Measurements from ENCODE around the gene KIAA0232. TPM values are rescaled to one million over a fixed set of nuclear protein-coding genes. Genes with fewer than 3 reads are reported as not detected.

KIAA0232 gene
- total and polyA plus RNA-seq, 2 experiments from 2014 or later: 27.4 to 28.7 TPM

GRCh38 chr4:6775746-6776145 is 6.8 kb upstream of the KIAA0232 start:
- no peak for DNase-seq (ENCODE audit: low read depth in 1 of 2, low spot score in 1 of 2)
- Histone ChIP-seq H3K4me3 (no peak overlapping the region), H3K27me3 (peaks cover 20% of the 10 kb centered on the region), H3K36me3 (no peaks in the 10 kb centered on the region), H3K9me3 (ENCODE audit: low read depth) (no peaks in the 10 kb centered on the region), H3K27ac (no peak overlapping the region), H3K4me1 (ENCODE audit: low read depth) (peaks cover 7% of the 10 kb centered on the region)
- TF ChIP-seq, protein P1, sequence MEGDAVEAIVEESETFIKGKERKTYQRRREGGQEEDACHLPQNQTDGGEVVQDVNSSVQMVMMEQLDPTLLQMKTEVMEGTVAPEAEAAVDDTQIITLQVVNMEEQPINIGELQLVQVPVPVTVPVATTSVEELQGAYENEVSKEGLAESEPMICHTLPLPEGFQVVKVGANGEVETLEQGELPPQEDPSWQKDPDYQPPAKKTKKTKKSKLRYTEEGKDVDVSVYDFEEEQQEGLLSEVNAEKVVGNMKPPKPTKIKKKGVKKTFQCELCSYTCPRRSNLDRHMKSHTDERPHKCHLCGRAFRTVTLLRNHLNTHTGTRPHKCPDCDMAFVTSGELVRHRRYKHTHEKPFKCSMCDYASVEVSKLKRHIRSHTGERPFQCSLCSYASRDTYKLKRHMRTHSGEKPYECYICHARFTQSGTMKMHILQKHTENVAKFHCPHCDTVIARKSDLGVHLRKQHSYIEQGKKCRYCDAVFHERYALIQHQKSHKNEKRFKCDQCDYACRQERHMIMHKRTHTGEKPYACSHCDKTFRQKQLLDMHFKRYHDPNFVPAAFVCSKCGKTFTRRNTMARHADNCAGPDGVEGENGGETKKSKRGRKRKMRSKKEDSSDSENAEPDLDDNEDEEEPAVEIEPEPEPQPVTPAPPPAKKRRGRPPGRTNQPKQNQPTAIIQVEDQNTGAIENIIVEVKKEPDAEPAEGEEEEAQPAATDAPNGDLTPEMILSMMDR (IDR thresholded peaks at IDR 0.05; ENCODE audit: low read depth, low read length): no peak

GRCh38 chr4:6776920-6777635 is 5.4 kb upstream of the KIAA0232 start:
- Histone ChIP-seq H3K27me3 (peaks cover 20% of the 10 kb centered on the region), H3K9me3 (ENCODE audit: low read depth) (no peaks in the 10 kb centered on the region), H3K27ac (no peak overlapping the region), H3K4me3 (no peak overlapping the region), H3K4me1 (ENCODE audit: low read depth) (peaks cover 11% of the 10 kb centered on the region), H3K36me3 (no peaks in the 10 kb centered on the region)
- TF ChIP-seq, protein P1 (IDR thresholded peaks at IDR 0.05; ENCODE audit: low read depth, low read length): no peak
- DNase-seq (ENCODE audit: low read depth in 1 of 2, low spot score in 1 of 2): no peak

GRCh38 chr4:6777636-6778281 is 4.8 kb upstream of the KIAA0232 start:
- no peaks in the 10 kb centered on the region for H3K36me3 ChIP-seq
- TF ChIP-seq, protein P1 (IDR thresholded peaks at IDR 0.05; ENCODE audit: low read depth, low read length): no peak
- H3K27ac ChIP-seq: no peak overlapping the region
- peaks cover 20% of the 10 kb centered on the region for H3K27me3 ChIP-seq
- peaks cover 11% of the 10 kb centered on the region for H3K4me1 ChIP-seq (ENCODE audit: low read depth)
- peak in 1 of 2 donors; percentile 10 for DNase-seq (ENCODE audit: low read depth in 1 of 2, low spot score in 1 of 2)
- no peaks in the 10 kb centered on the region for H3K9me3 ChIP-seq (ENCODE audit: low read depth)
- no peak overlapping the region for H3K4me3 ChIP-seq

- no peak overlapping the region for H3K4me3 ChIP-seq
- H3K27me3 ChIP-seq: peaks cover 20% of the 10 kb centered on the region
- H3K4me1 ChIP-seq (ENCODE audit: low read depth): peaks cover 11% of the 10 kb centered on the region
- DNase-seq (ENCODE audit: low read depth in 1 of 2, low spot score in 1 of 2): no peak
- H3K36me3 ChIP-seq: no peaks in the 10 kb centered on the region
- TF ChIP-seq, protein P1 (IDR thresholded peaks at IDR 0.05; ENCODE audit: low read depth, low read length): no peak
- H3K9me3 ChIP-seq (ENCODE audit: low read depth): no peaks in the 10 kb centered on the region
- no peak overlapping the region for H3K27ac ChIP-seq
These were observed 4.1 kb upstream of the KIAA0232 start for GRCh38 chr4:6778435-6778834.

DNA sequence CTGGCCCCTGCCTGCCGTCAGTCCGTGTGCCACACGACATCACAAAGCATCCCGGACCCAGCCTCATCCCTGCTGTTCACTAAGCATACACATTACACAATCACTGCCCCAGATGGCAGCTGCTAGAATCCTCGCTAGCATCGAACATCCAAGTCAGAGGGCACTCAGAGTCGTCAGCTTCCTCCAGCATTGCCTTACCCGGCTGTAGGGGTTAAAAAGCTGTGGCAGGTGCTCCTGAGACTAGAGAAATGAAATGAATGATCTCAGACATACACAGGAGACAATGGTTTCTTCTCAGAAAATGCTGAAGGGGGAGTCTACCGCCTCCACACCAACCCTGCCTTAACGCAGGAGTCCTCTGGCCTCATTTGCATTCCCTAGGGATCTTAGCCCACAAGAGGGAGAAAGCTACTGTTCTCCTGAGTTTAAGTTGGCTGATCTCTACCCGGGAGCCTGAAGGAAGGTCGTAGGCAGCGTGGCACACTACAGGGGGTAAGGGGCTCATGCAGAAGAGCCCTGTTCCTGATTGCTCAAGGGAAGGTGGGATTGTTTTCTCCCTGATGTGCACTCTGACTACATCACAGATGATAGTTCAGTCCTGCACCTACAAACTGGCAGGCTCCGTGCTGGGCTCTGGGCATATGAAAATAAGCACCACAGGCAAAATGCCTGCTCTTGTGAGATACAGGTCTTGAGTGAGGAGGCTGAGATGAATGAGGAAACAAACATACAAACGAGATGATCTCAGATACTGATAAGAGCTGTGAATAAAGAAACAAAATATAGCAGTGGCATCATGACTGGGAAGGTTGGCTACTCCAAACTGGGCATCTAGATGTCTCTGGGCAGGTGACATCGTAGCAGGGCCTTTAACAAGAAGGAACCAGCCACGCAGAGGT is 2.6 kb upstream of the KIAA0232 start:
- Histone ChIP-seq H3K27me3 (peaks cover 20% of the 10 kb centered on the region), H3K4me3 (no peak overlapping the region), H3K36me3 (no peaks in the 10 kb centered on the region), H3K4me1 (ENCODE audit: low read depth) (peaks cover 17% of the 10 kb centered on the region), H3K27ac (no peak overlapping the region), H3K9me3 (ENCODE audit: low read depth) (no peaks in the 10 kb centered on the region)
- peak; percentile 29 to 58 for DNase-seq (ENCODE audit: low read depth in 1 of 2, low spot score in 1 of 2)
- TF ChIP-seq, protein P1 (IDR thresholded peaks at IDR 0.05; ENCODE audit: low read depth, low read length): peak; percentile 11

Data from cardiac muscle cell (in vitro differentiated cells and primary cell).